NCI-H345 (cell line): ENCODE data around the gene HHATL.

Source experiments
- DNase-seq: peaks from one replicate; lab custom pipeline; 2025; lab: John Stamatoyannopoulos, UW

HHATL gene

DNA sequence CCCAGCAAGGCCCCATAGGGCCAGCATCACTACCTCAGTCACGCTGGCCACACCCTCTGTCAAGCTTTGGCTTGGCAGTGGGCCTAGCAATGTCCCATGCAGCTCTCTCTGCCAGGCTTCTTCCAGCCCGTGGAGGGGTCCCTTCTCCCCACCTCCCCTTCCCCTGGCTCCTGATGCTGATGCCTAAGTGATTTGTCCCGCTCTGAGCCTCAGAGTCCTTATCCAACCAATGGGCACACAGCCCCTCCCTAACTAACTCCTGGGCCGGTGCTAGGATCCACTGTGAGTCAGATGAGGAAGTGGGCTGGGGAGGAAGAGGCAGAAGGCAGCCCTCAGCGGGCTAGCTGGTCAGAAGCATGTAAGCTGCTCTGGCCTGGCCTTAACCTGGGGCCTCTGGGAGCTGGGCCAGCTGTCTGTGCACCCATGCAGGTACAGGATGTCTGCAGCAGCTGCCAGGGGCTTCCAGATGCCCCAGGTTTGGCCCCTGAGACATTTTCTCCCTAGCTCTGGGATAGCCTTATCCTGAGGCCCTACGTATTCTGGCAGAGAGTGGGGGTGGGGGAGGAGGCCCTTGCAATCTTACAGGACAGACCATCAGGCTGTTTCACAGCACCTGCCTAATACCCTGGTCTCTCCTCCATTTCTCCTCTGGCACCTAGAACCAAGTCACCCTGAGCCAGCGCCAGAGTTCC, 49.8 kb downstream of the HHATL start:
- no peak for DNase-seq

DNA sequence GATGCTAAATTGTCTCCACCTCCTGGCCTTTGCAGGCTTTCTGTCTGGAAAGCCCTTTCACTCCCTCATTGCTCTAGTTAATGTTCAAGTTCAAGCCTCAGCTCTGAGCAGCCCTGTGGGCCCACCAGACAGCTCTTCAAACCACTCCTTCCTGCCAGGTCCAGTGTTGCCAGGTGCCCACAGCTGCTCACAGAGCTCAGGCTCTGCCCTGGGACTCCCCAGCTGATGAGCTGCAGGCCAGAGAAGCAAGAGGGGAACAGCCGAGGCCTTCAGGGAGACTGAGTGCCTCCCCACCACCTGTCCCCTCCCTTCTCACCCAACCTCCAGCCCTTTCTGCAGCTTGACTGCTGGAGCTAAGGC, 50.4 kb downstream of the HHATL start:
- DNase-seq: no peak

- DNase-seq: no peak
These were observed 51.1 kb downstream of the HHATL start for GRCh38 chr3:42651248-42652091.

GRCh38 chr3:42649783-42650182, 52.8 kb downstream of the HHATL start:
- no peak for DNase-seq

- no peak for DNase-seq
These were observed 53.6 kb downstream of the HHATL start for GRCh38 chr3:42649006-42649405.

GRCh38 chr3:42647821-42648459, 54.7 kb downstream of the HHATL start:
- no peak for DNase-seq
